ENCODE results near the gene FBXO24.
A peak's percentile ranks its signal among the peaks of the same experiment; 100 is the strongest.

FBXO24 gene

DNA sequence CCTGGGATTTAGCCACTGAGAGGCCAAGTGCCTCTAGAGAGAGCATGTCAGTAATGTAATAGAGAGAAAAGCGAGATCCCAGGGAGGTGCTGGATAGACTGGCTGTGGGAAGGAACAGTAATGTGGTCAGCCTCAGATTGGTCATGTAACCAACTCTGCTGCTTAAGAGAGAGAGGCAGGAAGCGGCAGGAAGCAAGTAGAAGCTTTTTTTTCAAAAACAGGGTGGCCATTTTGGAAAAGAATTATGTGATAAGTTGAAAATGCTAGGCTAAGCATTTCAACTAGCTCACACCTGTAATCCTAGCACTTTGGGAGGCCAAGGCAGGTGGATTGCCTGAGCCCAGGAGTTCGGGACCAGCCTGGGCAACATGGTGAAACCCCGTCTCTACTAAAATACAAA is 12.3 kb downstream of the FBXO24 start:
- DNase-seq: no peak

GRCh38 chr7:100599911-100600729 is 14.0 kb downstream of the FBXO24 start:
- DNase-seq: no peak

- no peak for DNase-seq
Measured at GRCh38 chr7:100600730-100601038, 14.6 kb downstream of the FBXO24 start.

DNA sequence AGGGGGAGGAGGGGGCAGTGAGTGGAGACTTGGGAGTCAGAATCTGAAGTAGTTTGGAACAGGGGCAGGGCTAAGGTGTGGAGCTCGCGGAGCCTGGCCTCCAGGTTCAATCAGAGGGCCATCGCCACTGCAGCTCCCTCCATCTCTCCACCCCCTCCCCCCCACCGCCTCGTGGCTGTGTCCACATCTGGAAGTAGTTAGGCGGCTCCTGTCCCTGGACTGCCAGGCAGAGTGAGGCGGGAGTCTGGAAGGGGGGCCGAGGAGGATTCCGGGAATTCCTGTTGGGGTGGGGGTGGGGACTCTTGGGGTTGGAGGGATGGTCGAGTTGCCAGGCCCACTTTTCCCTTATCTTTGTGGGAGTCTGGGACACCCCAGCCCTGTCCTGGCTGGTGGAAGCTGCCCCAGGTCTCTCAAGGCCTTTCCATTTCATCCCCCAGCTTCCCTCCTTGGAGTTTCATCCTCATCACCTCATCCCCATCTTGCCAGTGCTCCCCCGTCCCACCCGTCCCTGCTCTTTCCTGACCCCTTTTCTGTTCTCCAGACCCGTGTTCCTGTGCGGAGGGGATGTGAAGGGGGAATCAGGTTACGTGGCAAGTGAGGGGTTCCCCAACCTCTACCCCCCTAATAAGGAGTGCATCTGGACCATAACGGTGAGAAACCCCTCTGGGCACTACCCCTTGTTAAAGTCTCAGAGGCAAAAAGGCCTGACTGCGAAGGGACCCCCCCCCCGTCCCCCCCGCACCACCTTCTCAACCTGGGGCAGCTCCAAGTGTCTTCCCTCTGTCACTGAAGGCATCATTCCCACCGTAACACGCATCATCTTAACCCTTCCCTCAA is 17.0 kb downstream of the FBXO24 start:
- DNase-seq: no peak

GRCh38 chr7:100603726-100604027 is 17.5 kb downstream of the FBXO24 start:
- DNase-seq: no peak

GRCh38 chr7:100604028-100604975 is 18.2 kb downstream of the FBXO24 start:
- DNase-seq: peak; percentile 28

DNA sequence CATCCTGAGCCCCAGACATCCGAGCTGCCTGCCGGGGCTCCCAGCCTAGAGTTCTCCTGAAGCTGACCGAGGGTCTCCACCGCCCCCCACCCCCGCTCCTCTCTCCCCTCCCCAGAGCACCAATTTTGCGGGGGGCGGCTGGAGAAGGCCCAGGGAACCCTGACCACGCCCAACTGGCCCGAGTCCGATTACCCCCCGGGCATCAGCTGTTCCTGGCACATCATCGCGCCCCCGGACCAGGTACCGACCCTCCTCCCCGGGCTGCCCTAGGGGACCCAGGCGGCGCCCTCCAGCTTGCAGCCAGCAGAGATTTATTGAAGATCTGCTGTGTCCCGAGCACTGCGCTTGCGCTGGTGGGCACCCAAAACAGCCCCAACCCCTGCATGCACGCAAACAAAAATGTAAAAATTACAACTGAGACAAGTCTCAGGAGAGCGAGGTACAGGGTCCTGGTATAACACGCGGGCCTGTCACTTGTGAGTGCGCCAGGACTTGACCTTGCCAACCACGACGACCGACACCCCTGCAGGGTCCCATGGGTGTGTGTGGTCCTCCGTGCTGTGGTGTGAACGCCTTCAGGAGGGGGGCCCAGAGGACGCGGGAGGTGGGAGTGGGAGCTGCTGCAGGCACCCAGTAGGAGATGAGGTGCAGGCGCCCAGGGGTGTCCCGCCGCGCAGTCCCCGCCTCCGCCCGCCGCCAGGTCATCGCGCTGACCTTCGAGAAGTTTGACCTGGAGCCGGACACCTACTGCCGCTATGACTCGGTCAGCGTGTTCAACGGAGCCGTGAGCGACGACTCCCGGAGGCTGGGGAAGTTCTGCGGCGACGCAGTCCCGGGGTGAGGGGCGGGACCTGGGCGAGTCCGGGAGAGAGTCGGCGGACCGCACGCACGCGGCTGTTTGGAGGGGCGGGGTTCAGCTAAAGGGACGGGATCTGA is 19.1 kb downstream of the FBXO24 start:
- DNase-seq: no peak

- DNase-seq: no peak
Measured at GRCh38 chr7:100606313-100606712, 20.2 kb downstream of the FBXO24 start.

GRCh38 chr7:100607111-100607510 is 21.0 kb downstream of the FBXO24 start:
- DNase-seq: no peak

GRCh38 chr7:100609958-100610357 is 23.8 kb downstream of the FBXO24 start:
- no peak for DNase-seq

DNA sequence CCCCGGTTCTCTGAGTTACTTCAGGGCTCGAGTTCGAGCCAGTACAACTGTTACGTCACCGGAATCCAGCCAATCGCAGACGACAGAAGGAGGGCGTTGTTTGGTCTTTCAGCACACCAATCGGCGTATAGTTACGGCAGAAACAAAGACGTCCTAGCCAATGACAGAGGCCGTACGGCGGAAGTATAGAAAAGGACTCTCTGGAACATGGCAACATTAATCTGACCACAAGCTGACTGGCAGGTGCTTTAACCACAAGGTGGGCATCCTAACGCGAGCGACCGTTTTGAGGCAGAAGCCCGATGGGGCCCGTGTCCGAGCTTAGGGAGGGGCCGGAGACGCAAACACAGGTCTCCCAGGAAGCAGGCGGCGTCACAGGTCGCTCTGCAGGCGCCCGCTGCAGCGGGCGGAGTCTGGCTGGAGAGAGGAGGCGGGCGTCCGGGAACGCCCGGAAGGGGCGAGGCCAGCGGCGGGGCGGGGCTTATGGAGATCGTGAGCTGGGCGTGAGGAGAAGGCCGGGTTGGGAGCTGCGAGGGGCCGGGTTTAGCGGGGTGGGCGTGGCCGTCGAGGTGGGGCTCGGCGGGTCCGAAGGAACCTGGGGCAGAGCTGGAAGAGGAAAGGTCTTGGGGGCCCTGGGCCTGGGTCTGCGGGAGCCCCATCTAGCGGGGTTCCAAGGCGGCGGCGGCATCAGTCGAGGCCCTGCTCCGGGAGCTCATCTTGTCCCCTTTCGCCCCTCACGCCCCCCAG is 26.0 kb downstream of the FBXO24 start, which contains the start of gene MOSPD3:
TSS of gene MOSPD3 (plus strand) at position 558 of the 747 bp plus-strand sequence. CDS start 252 bp downstream, outside the sequence.
- DNase-seq: peak; percentile 94

DNA sequence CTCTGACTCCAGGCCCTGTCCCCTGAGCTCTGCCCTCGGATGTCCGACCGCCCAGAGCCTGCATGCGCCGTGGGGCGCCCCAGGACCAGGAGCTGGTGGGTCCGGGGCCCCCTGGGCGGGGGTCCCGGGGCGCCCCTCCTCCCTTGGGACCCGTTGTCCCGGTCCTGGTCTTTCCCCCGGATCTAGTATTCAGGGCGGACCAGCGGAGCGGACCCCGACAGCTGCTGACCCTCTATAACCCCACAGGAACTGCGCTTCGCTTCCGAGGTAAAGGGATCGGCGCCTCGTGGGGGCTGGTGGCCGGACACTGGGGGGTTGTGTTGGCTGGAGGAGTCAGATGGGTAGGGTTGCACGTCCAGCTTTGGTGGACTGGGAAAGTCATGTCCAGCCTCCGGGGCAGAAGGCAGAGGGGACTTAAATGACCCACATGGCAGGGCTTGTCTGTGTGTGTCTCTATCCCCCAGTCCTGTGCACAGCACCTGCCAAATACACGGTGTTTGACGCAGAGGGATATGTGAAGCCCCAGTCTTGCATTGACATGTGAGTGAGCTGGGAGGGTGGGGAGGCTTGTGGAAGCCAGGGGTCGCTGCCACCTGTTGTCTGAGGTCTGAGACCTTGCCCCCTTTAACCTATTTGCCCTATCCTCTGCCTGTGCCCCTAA is 26.7 kb downstream of the FBXO24 start:
- no peak for DNase-seq

DNA sequence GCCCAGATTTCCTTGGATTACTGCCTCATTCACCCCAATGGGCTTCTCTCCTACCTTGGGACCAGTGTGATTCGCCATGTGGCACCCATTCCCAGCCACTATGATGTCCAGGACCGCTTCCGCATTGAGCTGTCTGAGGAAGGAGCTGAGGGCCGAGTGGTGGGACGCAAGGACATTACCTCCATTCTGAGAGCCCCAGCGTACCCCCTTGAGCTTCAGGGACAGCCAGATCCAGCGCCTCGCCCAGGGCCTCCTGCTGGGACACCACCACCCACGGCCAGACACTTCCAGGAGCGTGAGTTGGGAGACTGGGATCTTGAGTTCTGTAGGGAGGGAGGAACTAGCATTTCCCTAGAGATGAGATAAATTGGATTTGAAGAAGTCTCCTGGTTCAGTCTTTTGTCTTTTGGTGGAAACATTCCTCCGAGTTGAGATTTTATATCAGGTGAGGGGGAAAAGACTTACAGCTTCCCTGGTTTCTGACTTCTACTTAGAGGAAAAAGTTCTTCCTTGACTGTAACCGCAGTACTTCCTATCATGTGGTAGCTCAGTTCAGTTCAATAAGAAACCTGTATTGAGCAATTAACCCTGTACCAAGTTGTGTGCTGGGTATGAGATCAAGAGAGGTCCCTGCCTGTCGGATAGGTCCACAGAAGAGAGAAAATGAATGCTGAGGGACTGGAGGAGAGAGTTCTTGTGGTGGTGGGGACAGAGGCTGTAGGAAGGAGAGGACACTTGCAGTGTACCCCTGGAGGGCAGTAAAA is 27.5 kb downstream of the FBXO24 start:
- DNase-seq: no peak

- no peak for DNase-seq
Measured at GRCh38 chr7:100614308-100614861, 28.3 kb downstream of the FBXO24 start.

DNA sequence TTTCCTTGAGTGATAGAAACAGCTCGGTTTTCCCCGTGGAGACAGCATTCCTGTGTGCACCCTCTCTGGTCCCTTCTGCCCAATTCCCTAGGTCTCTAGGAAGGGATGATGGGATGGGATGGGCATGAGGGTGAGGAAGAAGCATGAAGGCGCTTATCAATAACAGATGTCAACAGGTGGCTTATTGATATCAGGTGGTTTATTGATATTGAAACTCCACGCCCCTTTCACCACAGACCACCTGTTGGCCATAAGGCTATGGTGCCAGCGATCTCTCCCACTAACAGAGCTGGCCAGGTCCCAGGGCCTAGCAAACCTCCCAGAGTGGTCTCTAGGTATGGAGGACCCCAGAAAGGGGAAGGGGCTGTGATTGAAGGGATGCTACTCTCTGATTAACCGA is 34.1 kb downstream of the FBXO24 start:
- DNase-seq: no peak

DNA sequence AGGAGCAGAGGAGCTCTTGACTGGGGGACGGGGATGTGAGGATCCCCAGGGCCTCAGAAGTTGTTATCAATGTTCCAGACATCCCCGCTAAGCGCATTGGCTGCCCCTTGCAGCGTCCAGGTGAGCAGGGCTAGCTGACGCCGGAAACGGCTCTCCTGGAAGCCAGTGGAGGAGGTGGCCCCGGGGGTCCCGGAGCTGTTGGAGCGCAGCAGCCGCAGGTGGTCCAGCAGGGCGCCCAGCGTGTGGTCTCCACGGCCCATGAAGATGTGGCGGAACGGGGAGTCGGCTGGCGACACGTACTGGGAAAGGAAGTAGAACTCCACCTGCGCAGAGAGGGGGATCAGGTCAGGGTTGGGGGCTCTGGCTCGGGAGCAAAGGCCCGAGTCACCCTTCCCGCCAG is 34.7 kb downstream of the FBXO24 start:
- DNase-seq: no peak

GRCh38 chr7:100621554-100621953 is 35.4 kb downstream of the FBXO24 start:
- no peak for DNase-seq

GRCh38 chr7:100623951-100624824 is 38.1 kb downstream of the FBXO24 start:
- DNase-seq: no peak

- no peak for DNase-seq
Measured at GRCh38 chr7:100626055-100626454, 39.9 kb downstream of the FBXO24 start.

Data from NCI-H510A treated with DMSO at 0.1 percent for 48 hours (cell line).